Panc1 (cell line): ENCODE measurements around the gene HPS5.

Experiments used
- CTCF ChIP-seq: fragments of 450-650 bp; IDR thresholded peaks from 2 replicates; pipeline ENCODE4 v1.5.1; 2017; ENCODE audit warnings: mild to moderate bottlenecking
- POLR2AphosphoS5 ChIP-seq: IDR thresholded peaks from 2 replicates; pipeline ENCODE4 v1.6.1; 2012; ENCODE audit warnings: mild to moderate bottlenecking, low read depth, low read length, moderate library complexity

DNA sequence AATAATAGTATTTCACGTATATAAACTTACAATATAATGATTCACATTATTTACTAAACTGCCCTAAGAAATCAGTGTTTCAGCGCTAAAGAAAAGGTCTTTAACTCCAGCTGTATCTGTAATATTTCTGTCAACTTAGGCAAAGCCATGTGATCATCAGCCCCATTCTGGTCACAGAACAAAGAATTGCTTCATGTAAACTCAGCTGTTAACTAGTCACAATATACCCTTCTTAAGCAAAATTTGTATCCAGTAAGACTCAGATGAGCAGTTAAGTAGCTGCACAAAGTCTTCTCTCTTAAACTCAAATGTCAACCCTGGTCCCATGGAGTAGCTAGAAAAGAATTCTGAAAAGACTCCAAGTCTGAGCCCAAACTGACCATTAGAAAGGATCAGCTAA is 26.6 kb downstream of the HPS5 start:
- TF ChIP-seq CTCF (no peak), POLR2AphosphoS5 (no peak)
